IMR-90 (cell line): Measurements from ENCODE around the gene CYP2C18. TPM values are rescaled to one million over a fixed set of nuclear protein-coding genes. Genes with fewer than 3 reads are reported as not detected.

Experiments
- ATAC-seq: fragments of 200-7000 bp; cut with Tn5 transposase; 2 replicates; pipeline ENCODE4 v1.9.1; 2020; ENCODE audit warnings: low read depth, mild to moderate bottlenecking, moderate library complexity
- BruUV-seq: library from RNA; stranded (reverse); fragments of 400-500 nt; replicated peaks from 2 replicates; lab custom pipeline; 2021; lab: Mats Ljungman, UMichigan
- CTCF ChIA-PET: fragments of 300-600 bp; formaldehyde crosslinking; extraction: SDS; loops from one replicate; lab custom pipeline; 2021; ENCODE audit warnings: antibody characterized with exemption; lab: Yijun Ruan, JAX
- POLR2A ChIA-PET: fragments of 300-600 bp; sonication (Branson Sonifier 250); formaldehyde crosslinking; loops from one replicate; lab custom pipeline; 2022; ENCODE audit warnings: antibody characterized with exemption; ENCODE audit not compliant: unreplicated experiment; lab: Charles Lee
- DNase-seq: peaks from one replicate; pipeline ENCODE4 v3.0.0; 2013
- H2AFZ ChIP-seq: replicated peaks from 2 replicates; pipeline ENCODE3; 2013; ENCODE audit warnings: low read length, mild to moderate bottlenecking; ENCODE audit not compliant: poor library complexity
- H2AK5ac ChIP-seq: 2 replicates; pipeline ENCODE4 v1.6.1; 2013; ENCODE audit warnings: low read depth, low read length, inconsistent platforms
- H2AK9ac ChIP-seq: replicated peaks from 2 replicates; pipeline ENCODE3; 2013; ENCODE audit warnings: mild to moderate bottlenecking, low read depth, low read length, moderate library complexity; ENCODE audit not compliant: poor library complexity
- H2BK120ac ChIP-seq: 2 replicates; pipeline ENCODE4 v1.6.1; 2013; ENCODE audit warnings: low read depth, low read length, inconsistent platforms
- H2BK15ac ChIP-seq: 3 replicates; pipeline ENCODE4 v1.6.1; 2013; ENCODE audit warnings: low read depth, low read length, inconsistent platforms
- H2BK20ac ChIP-seq: 2 replicates; pipeline ENCODE4 v1.6.1; 2013; ENCODE audit warnings: low read depth, mild to moderate bottlenecking, inconsistent platforms, low read length, moderate library complexity
- H2BK5ac ChIP-seq: 2 replicates; pipeline ENCODE4 v1.6.1; 2013; ENCODE audit warnings: mild to moderate bottlenecking, low read depth, low read length, inconsistent platforms; ENCODE audit not compliant: poor library complexity, severe bottlenecking
- H3K14ac ChIP-seq: replicated peaks from 2 replicates; pipeline ENCODE4 v1.6.1; 2013; ENCODE audit warnings: low read depth, low read length, inconsistent platforms
- H3K18ac ChIP-seq: 2 replicates; pipeline ENCODE4 v1.6.1; 2013; ENCODE audit warnings: low read depth, low read length, control low read depth
- H3K23ac ChIP-seq: 2 replicates; pipeline ENCODE4 v1.6.1; 2013; ENCODE audit warnings: low read depth, low read length, inconsistent platforms
- H3K27ac ChIP-seq: 2 replicates; pipeline ENCODE4 v1.5.1; 2013; ENCODE audit warnings: mild to moderate bottlenecking, control low read depth, low read length; ENCODE audit not compliant: insufficient read depth
- H3K27me3 ChIP-seq: 2 replicates; pipeline ENCODE4 v1.6.1; 2013; ENCODE audit warnings: low read length; ENCODE audit not compliant: control insufficient read depth, insufficient read depth
- H3K36me3 ChIP-seq: 2 replicates; pipeline ENCODE4 v1.6.1; 2013; ENCODE audit warnings: low read length, mixed read lengths; ENCODE audit not compliant: control insufficient read depth, insufficient read depth
- H3K4ac ChIP-seq: 2 replicates; pipeline ENCODE4 v1.6.1; 2013; ENCODE audit warnings: low read depth, low read length, inconsistent platforms
- H3K4me1 ChIP-seq: 2 replicates; pipeline ENCODE4 v1.6.1; 2013; ENCODE audit warnings: low read length, mixed read lengths; ENCODE audit not compliant: control insufficient read depth, insufficient read depth
- H3K4me2 ChIP-seq: 2 replicates; pipeline ENCODE4 v1.6.1; 2013; ENCODE audit warnings: low read depth, mild to moderate bottlenecking, control low read depth, low read length, moderate library complexity
- H3K4me3 ChIP-seq: 2 replicates; pipeline ENCODE4 v1.5.1; 2013; ENCODE audit warnings: low read depth, mild to moderate bottlenecking, control low read depth, low read length, moderate library complexity; ENCODE audit not compliant: insufficient read depth
- H3K56ac ChIP-seq: 2 replicates; pipeline ENCODE4 v1.6.1; 2013; ENCODE audit warnings: low read length, inconsistent platforms; ENCODE audit not compliant: insufficient read depth; ENCODE audit errors: extremely low read depth
- H3K79me1 ChIP-seq, 2 experiments: 2 replicates each; pipeline ENCODE4 v1.6.1; 2013; ENCODE audit warnings: low read length in 2 of 2, inconsistent platforms in 1 of 2, low read depth in 1 of 2
- H3K9ac ChIP-seq: 2 replicates; pipeline ENCODE4 v1.6.1; 2013; ENCODE audit warnings: low read depth, low read length, control low read depth
- H3K9me1 ChIP-seq: 2 replicates; pipeline ENCODE4 v1.6.1; 2013; ENCODE audit warnings: low read length, inconsistent platforms; ENCODE audit not compliant: insufficient read depth
- H3K9me3 ChIP-seq: 2 replicates; pipeline ENCODE4 v1.6.1; 2013; ENCODE audit warnings: low read length; ENCODE audit not compliant: control insufficient read depth, insufficient read depth
- H4K20me1 ChIP-seq: 2 replicates; pipeline ENCODE4 v1.6.1; 2013; ENCODE audit warnings: low read length, inconsistent platforms; ENCODE audit not compliant: insufficient read depth
- H4K5ac ChIP-seq: 2 replicates; pipeline ENCODE4 v1.6.1; 2013; ENCODE audit warnings: mild to moderate bottlenecking, low read depth, low read length, control low read depth
- H4K8ac ChIP-seq, 2 experiments: 2 replicates each; pipeline ENCODE4 v1.6.1; 2013; ENCODE audit warnings: low read depth in 2 of 2, low read length in 2 of 2, control low read depth in 1 of 2, inconsistent platforms in 1 of 2
- H4K91ac ChIP-seq: 2 replicates; pipeline ENCODE4 v1.6.1; 2013; ENCODE audit warnings: low read depth, low read length, inconsistent platforms; ENCODE audit not compliant: insufficient read depth
- CHD1 ChIP-seq: IDR thresholded peaks from 2 replicates; pipeline ENCODE4 v1.6.1; 2012; ENCODE audit warnings: low read depth, low read length, improper control_type of control experiment
- ELK1 ChIP-seq: fragments of 150-350 bp; IDR thresholded peaks from 2 replicates; pipeline ENCODE4 v1.6.1; 2016; ENCODE audit warnings: low read depth, mild to moderate bottlenecking, low read length, moderate library complexity, borderline replicate concordance
- FOS ChIP-seq: fragments of 150-350 bp; IDR thresholded peaks from 2 replicates; pipeline ENCODE4 v1.6.1; 2016; ENCODE audit warnings: low read depth, low read length
- MAFK ChIP-seq: IDR thresholded peaks from 2 replicates; pipeline ENCODE4 v1.6.1; 2012; ENCODE audit warnings: low read depth, low read length, improper control_type of control experiment
- MAZ ChIP-seq: IDR thresholded peaks from 2 replicates; pipeline ENCODE4 v1.6.1; 2012; ENCODE audit warnings: low read depth, mild to moderate bottlenecking, low read length, improper control_type of control experiment, moderate library complexity, borderline replicate concordance
- NFE2L2 ChIP-seq: fragments of 150-350 bp; IDR thresholded peaks from 2 replicates; pipeline ENCODE4 v1.6.1; 2016; ENCODE audit warnings: low read depth, mild to moderate bottlenecking, low read length
- RAD21 ChIP-seq: IDR thresholded peaks from 2 replicates; pipeline ENCODE4 v1.6.1; 2012; ENCODE audit warnings: low read length, improper control_type of control experiment
- USF2 ChIP-seq: fragments of 150-350 bp; IDR thresholded peaks from 2 replicates; pipeline ENCODE4 v1.6.1; 2017; ENCODE audit warnings: mild to moderate bottlenecking, antibody characterized with exemption, low read length, low read depth
- WGBS, 2 experiments: methylation state at CpG; one replicate each; pipeline versions ENCODE4 v1.1.5 to v1.1.7; 2013; ENCODE audit warnings: missing lambda C conversion rate in 2 of 2; ENCODE audit not compliant: insufficient read length in 1 of 2; ENCODE audit errors: extremely low coverage in 2 of 2; 5-methylcytosine and 5-hydroxymethylcytosine counted together
- dilution Hi-C: fragments of 300-500 bp; cut with HindIII; formaldehyde crosslinking; loops from one replicate; pipeline ENCODE4 v1.14.3; 2018; ENCODE audit warnings: low sequenced_read_pairs; ENCODE audit not compliant: unreplicated experiment
- in situ Hi-C: fragments of 300-500 bp; cut with MboI; formaldehyde crosslinking; loops from 3 replicates; pipeline ENCODE4 v1.14.3; 2019; ENCODE audit warnings: low sequenced_read_pairs, inconsistent platforms, mixed read lengths
- intact Hi-C: fragments of 100-400 bp; cut with micrococcal nuclease; formaldehyde crosslinking; loops from 2 replicates; pipeline ENCODE4 v1.10.0; 2022
- polyA plus RNA-seq, 3 experiments: library from polyadenylated mRNA; depleted of rRNA; stranded (reverse); fragments of >200 nt; gene quantifications; 2 replicates each; pipeline ENCODE4 v1.2.3, GENCODE V29; 2012; ENCODE audit warnings: low replicate concordance in 1 of 3
- total RNA-seq: library from RNA; depleted of rRNA; stranded (reverse); fragments of >200 nt; gene quantifications from 2 replicates; pipeline ENCODE4 v1.2.3, GENCODE V29; 2012

Gene CYP2C18
- total and polyA plus RNA-seq, 2 of the 4 experiments (the other 2 are of a cell fraction), result not detected

- H3K9ac ChIP-seq, result no peak overlapping the region
- H3K23ac ChIP-seq, result no peak overlapping the region
- no peak overlapping the region for H3K4me2 ChIP-seq
- H2AK9ac ChIP-seq, result no peak overlapping the region
- no peaks in the 10 kb centered on the region for H3K79me1 ChIP-seq
- CTCF ChIA-PET, result no interaction called here
- H3K56ac ChIP-seq, result no peak overlapping the region
- no peak for ATAC-seq
- H3K27me3 ChIP-seq, result no peaks in the 10 kb centered on the region
- H4K91ac ChIP-seq, result no peak overlapping the region
- no peak overlapping the region for H3K14ac ChIP-seq
- no peak overlapping the region for H2BK120ac ChIP-seq
- in situ Hi-C loops, result no loop called here
- no peak overlapping the region for H2BK5ac ChIP-seq
- dilution Hi-C loops, result no loop called here
- H2BK20ac ChIP-seq, result no peak overlapping the region
- BruUV-seq, result no TSS peak
- H3K9me3 ChIP-seq, result no peaks in the 10 kb centered on the region
- H3K4me3 ChIP-seq, result no peak overlapping the region
- H3K36me3 ChIP-seq, result no peaks in the 10 kb centered on the region
- H3K27ac ChIP-seq, result no peak overlapping the region
- no peak overlapping the region for H3K18ac ChIP-seq
- no CpG with 5 or more reads among the region's 3 CpGs for WGBS, 2 experiments
- H4K8ac ChIP-seq, result no peak overlapping the region
- no peaks in the 10 kb centered on the region for H3K4me1 ChIP-seq
- H3K9me1 ChIP-seq, result no peaks in the 10 kb centered on the region
- H2BK15ac ChIP-seq, result no peak overlapping the region
- POLR2A ChIA-PET, result no interaction called here
- no peak overlapping the region for H2AK5ac ChIP-seq
- no peak overlapping the region for H4K5ac ChIP-seq
- H2AFZ ChIP-seq, result no peak overlapping the region
- H4K20me1 ChIP-seq, result no peaks in the 10 kb centered on the region
- no peak for DNase-seq
- no peak for TF ChIP-seq USF2
- no peak for TF ChIP-seq NFE2L2
- no peak for TF ChIP-seq CHD1
- TF ChIP-seq MAZ, result no peak
- TF ChIP-seq MAFK, result no peak
- no peak for TF ChIP-seq ELK1
- TF ChIP-seq FOS, result no peak
- TF ChIP-seq RAD21, result no peak
- H3K4ac ChIP-seq, result no peak overlapping the region
- intact Hi-C loops, result no loop called here
Measured at GRCh38 chr10:94735197-94735596, 51.7 kb downstream of the CYP2C18 start.
